ENCODE results near the gene KLHL35. TPM values are rescaled to one million over a fixed set of nuclear protein-coding genes. Genes with fewer than 3 reads are reported as not detected.

KLHL35 gene
- total RNA-seq, 2 donors from 2014 or later: 6.8 to 7.9 TPM

GRCh38 chr11:75479597-75480145, 46.7 kb upstream of the KLHL35 start:
- Histone ChIP-seq H3K4me3 (no peak overlapping the region), H3K4me1 (ENCODE audit: control insufficient read depth in 1 of 2, low read depth in 2 of 2) (peaks cover 0 to 23% of the 10 kb centered on the region in 2 donors), H3K36me3 (no peaks in the 10 kb centered on the region), H3K27me3 (replicated peaks; ENCODE audit: insufficient read depth) (no peaks in the 10 kb centered on the region), H3K27ac (no peak overlapping the region), H3K9me3 (no peaks in the 10 kb centered on the region)
- DNase-seq (ENCODE audit: low spot score) (no peak), ATAC-seq (ENCODE audit: insufficient number of reproducible peaks, low FRiP score, low read depth) (no peak)
- TF ChIP-seq CTCF (IDR thresholded peaks at IDR 0.05): no peak

- H3K9me3 ChIP-seq: no peaks in the 10 kb centered on the region
- H3K4me3 ChIP-seq: no peak overlapping the region
- H3K27me3 ChIP-seq (replicated peaks; ENCODE audit: insufficient read depth): no peaks in the 10 kb centered on the region
- H3K27ac ChIP-seq: no peak overlapping the region
- ATAC-seq (ENCODE audit: insufficient number of reproducible peaks, low FRiP score, low read depth) (no peak), DNase-seq (ENCODE audit: low spot score) (no peak)
- no peaks in the 10 kb centered on the region for H3K36me3 ChIP-seq
- H3K4me1 ChIP-seq (ENCODE audit: control insufficient read depth in 1 of 2, low read depth in 2 of 2): peaks cover 0 to 23% of the 10 kb centered on the region in 2 donors
- TF ChIP-seq CTCF (IDR thresholded peaks at IDR 0.05): no peak
Measured at GRCh38 chr11:75478783-75479596, 46.0 kb upstream of the KLHL35 start.

GRCh38 chr11:75477614-75477935, 44.6 kb upstream of the KLHL35 start:
- no peak for TF ChIP-seq CTCF (IDR thresholded peaks at IDR 0.05)
- H3K4me1 ChIP-seq (ENCODE audit: control insufficient read depth in 1 of 2, low read depth in 2 of 2): peaks cover 0 to 16% of the 10 kb centered on the region in 2 donors
- H3K27me3 ChIP-seq (replicated peaks; ENCODE audit: insufficient read depth): no peaks in the 10 kb centered on the region
- H3K4me3 ChIP-seq: no peak overlapping the region
- ATAC-seq (ENCODE audit: insufficient number of reproducible peaks, low FRiP score, low read depth): no peak
- H3K9me3 ChIP-seq: no peaks in the 10 kb centered on the region
- H3K36me3 ChIP-seq: no peaks in the 10 kb centered on the region
- H3K27ac ChIP-seq: no peak overlapping the region
- no peak for DNase-seq (ENCODE audit: low spot score)

DNA sequence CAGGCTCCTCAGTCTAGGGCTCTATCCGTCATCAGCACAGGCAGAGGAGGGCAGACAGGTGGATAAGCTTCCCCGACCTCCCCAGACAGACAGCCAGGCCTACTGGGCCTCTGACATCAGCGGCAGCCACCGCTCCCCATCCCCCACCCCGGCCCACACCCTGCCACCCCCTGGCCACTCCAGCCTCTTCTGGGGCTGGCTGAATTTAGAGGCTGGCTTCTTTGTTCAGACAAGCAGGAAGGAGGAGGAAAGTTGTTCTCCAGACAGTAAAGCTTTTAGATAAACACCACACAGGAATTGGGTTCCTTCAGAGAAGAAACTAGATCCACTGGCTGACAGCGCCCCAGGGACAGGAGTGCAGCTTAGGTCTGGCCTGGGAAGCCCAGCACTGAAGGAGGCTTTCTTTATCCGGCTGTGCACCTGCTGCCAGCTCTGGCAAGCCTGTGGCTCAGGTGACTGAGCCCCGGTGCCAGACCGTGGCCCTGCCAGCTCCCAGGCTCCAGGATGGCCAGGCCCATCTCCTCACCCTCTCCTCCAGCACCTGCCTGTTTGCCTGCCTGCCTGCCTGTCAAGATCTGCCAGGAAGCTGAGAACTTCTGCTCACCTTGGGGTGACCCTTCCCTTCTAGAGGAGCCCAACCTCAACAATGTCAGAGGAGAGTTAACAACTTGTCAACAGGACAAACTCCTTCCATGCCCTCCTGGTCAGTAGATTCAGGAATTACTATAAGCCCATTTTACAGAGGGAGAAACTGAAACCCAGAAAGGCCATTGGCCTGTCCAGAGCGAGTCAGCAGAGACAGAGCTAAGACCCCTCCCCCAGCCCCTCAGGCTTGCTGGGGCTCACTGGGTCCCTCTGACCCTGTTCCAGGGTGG, 44.0 kb upstream of the KLHL35 start:
- DNase-seq (ENCODE audit: low spot score) (no peak), ATAC-seq (ENCODE audit: insufficient number of reproducible peaks, low FRiP score, low read depth) (no peak)
- TF ChIP-seq CTCF (IDR thresholded peaks at IDR 0.05): no peak
- no peak overlapping the region for H3K27ac ChIP-seq
- H3K27me3 ChIP-seq (replicated peaks; ENCODE audit: insufficient read depth): no peaks in the 10 kb centered on the region
- peaks cover 0 to 16% of the 10 kb centered on the region in 2 donors for H3K4me1 ChIP-seq (ENCODE audit: control insufficient read depth in 1 of 2, low read depth in 2 of 2)
- no peak overlapping the region for H3K4me3 ChIP-seq
- H3K36me3 ChIP-seq: no peaks in the 10 kb centered on the region
- H3K9me3 ChIP-seq: no peaks in the 10 kb centered on the region

Measured in thoracic aorta (tissue), 2 donors.